HG02938 (cell line): Measurements from ENCODE around the gene FBLN5.
"Not testable (repeated sequence)": the region's sequence is repeated elsewhere in the genome, so short reads cannot be mapped to it uniquely, and the experiment has no call there.

ENCODE experiments used
- ATAC-seq: cut with Tn5 transposase; IDR thresholded peaks from one replicate; pipeline ENCODE4 v1.9.1; 2021; ENCODE audit warnings: mild to moderate bottlenecking, moderate library complexity; ENCODE audit not compliant: unreplicated experiment

FBLN5 gene

DNA sequence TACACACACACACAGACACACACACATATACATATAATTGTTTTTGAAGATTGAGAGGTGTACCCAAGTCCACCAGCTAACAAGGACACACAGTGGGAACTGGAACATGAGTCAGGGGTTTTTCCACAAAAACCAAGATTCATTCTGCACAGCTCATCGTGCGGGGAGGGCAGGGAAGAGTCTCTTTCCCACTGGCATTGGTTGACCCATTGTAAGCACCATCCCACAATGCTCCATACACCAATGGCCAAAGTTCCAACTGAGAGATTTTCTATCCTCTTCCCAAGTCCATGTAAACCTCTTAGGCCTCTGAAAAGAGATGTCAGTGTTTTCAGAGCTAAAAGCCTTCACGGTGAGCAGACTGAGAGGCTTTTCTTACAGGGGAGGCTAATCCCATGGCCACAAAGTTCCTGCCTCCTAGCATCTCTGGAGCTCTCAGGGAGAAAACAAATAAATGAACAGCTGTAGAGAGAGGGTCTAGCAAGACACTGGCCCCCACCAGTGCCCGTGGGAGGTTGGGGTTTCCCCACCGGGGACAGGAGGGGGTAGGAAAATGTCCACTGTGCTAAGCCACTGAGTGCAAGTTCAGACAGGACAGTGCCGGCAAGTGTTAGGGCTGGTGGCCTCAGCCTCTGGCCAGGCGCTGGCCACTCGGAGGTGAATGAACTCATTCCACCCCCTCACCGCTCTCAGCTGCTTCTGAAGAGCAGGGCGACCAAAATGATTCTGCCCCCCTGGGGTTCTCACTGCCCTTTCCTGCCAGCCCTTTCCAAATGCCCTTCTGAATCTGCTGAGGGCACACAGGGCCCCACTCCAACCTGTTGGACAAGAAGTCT lies 58.6 kb downstream of the FBLN5 start:
- no peak for ATAC-seq

DNA sequence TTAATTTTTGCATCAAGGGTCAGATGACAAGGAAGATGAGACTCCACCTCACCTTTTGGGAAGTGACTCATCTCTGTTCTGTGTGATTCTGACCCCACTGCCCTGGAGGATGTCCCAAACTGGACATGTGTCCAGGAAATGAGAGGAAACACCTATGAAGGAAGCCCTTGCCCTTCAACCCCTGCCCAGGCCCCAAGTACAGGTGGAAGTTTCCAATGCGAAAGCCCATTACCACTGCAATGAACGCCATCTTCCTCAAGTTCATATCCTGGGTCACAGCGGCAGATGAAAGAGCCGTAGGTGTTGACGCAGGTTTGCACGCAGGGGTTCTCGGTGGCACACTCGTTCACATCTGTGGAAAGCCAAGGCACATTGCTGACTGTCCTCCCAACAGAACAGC lies 60.5 kb downstream of the FBLN5 start:
- no peak for ATAC-seq

DNA sequence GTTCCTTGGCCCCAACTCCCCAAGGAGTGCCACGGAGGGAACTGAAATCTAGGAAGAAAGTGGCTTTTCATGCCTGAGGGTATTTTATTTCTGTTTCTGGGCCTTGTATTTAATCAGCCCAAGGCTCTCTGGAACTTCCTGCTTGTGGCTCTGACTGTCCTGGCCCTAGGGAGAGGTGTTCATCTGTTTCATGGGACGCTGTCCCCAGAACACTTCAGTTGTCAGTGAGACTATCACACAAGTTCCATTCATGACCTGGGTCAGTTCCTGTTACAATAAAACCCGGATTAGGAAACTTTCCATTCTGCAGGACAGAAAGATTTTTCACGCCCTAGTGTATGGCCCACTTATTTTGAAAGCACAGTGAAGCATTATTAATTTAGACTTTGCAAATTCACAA lies 61.7 kb downstream of the FBLN5 start:
- ATAC-seq = no peak

DNA sequence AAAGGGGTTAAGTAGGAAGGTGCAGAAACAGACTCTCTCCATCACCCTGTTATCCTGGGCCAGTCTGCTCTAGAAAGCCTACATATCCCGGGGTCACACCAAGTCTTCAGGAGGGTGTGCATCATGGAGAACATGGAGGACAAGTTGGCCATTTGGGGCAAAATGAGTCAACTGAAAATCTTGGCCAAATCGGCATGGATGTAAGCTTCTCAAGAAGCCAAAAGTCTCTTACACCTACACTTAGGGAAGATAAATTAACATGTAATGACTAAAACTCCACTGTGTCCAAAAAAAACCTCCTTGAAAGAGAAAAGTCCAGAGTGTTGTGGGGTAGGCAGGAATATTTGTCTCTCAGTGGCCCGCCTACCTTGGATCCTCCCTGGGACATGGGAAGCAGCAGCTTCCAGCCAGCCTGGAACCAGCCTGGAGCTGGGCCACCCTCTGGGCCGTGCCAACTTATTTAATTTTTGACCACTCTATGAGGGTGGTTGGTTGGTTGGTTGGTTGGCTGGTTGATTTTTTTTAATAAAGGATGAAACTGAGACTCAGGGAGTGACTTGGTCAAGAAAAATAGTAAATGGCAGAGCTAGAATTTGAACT lies 62.3 kb downstream of the FBLN5 start:
- ATAC-seq = no peak

DNA sequence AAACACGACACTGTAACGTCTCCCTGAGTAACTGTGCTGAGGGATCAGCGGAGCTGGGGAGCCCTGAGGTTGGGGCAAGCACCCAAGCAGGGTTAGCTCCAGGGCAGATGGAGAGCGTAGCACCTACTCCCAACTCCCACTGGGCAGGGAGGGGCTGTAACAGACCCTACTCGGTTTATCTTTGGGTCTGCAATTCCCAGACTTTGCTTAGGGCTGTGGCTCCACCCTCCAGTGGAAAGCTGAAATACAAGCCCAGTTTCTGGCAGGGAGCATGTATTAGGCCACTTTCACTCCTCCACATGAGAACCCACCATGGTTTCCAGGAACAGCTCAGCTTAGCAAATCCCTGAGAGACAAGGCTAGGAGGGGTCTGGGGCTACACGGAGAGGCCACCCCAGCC lies 62.8 kb downstream of the FBLN5 start:
- no peak for ATAC-seq

DNA sequence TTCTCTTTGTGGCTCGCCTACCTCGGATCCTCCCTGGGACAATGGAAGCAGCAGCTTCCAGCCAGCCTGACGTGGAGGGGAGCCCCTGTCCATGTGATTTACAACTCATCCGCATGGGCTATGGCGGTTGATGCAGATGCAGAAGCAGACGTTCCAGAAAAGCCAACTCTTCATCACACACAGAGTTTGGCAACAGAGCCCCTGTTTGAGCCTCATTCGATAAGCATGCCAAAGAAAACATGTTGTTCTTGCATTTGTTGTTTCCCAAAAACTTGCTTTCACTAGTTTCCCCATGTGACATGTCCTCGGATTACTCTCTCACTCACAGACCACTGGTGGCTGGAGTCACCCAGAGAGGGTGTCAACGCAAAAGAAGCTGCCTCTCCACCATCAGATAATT lies 63.7 kb downstream of the FBLN5 start:
- no peak for ATAC-seq

DNA sequence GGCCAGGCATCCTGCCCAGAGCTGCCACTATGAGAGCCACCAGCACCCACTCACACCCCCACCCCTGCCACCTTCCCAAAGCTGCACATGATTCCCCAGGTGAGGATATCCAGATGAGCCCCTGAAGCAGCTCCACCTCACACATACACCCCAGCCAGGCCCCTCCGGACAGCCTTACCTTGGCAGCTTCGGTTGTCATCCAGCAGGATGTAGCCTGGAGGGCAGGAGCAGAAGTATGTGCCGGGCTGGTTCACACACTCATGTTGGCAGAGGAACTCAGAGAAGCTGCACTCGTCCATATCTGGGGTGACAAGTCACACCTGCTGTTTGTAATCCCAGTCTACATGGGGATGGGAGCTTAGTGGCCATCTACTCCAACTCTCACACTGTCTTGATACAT lies 64.7 kb downstream of the FBLN5 start:
- ATAC-seq = no peak

DNA sequence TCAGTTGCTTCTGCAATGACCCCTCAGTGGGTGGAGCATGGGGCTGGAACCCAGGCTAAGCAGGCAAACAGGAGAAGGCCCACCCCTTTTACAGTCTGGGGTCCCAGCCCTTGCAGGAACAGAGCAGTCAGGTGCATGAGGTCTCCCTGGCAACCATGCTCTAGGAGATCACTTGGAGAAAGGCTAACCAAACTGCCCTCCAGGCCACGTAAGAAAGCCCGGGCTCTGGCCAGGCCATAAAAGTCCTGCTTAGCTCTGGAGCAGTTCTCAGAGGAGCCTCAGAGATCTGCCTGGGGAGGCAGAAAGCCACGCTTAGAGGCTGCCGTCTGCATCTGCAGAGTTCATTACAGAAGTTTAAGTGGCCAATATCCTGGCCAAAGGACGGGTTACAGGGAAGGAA lies 65.1 kb downstream of the FBLN5 start:
- ATAC-seq = no peak

DNA sequence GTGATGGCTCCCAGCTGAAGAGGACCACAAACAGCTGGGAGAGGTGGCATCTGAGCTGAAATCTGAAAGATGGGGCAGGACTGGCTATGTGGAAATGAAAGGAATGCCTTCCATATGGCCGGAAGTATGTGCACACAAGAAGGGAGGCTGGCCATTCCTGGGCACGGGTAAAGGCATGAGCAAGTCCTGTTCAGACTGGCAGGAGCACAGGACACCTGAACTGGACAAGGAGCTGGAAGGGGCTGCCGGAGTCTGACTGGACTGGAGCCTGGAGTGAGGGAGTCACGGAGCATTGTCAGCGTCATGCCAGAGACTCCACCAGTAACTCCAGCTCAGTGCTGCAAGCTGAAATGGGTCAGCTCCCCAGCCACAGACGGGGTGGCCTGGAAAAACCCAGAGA lies 68.3 kb downstream of the FBLN5 start:
- no peak for ATAC-seq

DNA sequence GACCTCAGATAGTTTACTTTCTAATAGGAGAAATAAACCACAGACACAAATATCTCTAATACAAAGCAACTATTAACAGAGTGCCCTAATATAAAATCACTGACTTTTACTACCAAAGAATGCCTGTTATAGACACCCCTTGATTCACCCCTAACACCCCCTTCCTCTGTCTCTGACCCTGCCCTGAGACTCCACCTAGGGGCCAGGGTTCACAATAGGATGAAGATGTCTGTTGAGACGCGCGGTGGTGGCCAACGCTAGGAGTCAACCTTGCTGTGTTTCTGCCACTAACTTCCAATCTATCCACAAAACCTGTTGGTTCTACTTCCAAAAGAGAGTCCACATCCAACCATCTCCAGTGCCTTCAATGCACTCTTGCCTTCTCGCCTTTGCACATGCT lies 69.2 kb downstream of the FBLN5 start:
- no peak for ATAC-seq

DNA sequence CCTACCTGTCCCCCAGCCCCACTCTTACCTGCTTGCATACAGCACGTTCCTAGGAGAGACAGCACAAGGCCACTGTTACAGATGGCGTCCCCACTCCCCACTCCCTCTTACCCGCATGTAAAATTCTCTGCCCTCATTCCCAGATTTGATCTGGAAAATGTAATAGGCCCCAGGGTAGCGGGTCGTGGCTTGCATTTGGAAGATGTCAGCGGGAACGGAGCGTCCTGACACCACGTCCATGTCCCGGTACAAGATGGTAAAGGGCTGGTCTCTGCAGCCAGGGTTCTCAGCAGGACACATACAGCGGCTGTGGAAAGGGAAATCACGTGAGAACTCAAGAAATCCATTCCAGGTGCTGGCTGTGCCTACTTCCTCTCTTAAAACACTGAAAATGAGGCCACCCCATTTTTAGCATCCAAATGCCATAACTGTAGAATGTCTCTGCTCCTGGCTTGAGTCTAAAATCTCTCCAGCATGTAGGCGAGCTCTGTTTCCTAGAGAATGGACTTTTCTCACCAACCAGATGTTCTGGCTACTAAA lies 70.0 kb downstream of the FBLN5 start:
- ATAC-seq = no peak

DNA sequence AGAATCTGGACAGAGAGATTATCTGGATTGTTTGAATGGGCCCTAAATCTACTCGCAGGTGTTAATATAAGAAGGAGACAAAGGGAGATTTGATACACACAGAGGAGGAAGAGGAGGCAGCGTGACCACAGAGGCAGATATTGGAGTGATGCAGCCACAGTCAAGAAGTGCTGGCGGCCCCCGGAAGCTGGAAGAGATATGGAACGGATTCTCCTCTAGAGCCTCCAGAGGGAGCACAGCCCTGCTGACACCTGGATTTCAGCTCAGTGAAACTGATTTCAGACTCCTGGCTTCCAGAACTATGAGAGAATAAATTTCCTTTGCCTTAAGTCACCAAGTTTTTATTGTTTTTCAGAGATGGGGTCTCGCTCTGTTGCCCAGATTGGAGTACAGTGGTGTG lies 71.0 kb downstream of the FBLN5 start:
- ATAC-seq = no peak

DNA sequence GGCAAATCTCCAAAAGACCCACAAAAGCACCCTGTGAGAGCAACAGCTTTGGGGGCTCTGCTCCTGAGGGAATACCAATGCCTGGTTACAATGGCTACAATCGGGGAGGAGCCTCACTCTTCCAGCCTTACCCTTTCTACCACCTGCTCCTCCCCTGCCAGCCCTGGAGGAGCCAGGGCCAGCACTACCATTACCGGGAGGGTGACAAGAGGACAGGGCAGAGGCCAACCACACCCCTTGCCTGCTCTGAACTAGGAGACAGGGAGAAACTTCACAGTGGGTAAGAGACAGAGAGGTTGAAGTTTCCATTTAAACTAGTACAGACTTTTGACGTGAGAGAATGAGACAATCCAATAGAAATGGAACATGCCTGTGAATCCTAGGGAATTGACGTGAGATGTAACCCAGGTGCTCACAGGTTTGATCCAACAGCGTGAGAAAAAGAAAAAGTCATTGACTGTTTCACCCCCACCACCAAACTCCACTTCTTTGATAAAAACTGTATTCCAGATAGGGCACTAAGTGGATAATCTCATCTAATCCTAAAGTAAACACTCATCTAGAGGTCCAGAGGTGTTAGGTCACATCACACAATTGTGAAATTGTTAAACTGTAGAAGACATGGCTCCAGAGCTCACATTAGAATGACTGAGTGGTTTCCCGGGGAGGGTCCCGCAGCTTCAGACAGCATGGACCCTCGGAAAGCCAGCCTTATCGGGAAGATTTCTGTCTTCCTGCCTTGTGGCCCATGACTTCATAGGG lies 71.8 kb downstream of the FBLN5 start:
- ATAC-seq = no peak

DNA sequence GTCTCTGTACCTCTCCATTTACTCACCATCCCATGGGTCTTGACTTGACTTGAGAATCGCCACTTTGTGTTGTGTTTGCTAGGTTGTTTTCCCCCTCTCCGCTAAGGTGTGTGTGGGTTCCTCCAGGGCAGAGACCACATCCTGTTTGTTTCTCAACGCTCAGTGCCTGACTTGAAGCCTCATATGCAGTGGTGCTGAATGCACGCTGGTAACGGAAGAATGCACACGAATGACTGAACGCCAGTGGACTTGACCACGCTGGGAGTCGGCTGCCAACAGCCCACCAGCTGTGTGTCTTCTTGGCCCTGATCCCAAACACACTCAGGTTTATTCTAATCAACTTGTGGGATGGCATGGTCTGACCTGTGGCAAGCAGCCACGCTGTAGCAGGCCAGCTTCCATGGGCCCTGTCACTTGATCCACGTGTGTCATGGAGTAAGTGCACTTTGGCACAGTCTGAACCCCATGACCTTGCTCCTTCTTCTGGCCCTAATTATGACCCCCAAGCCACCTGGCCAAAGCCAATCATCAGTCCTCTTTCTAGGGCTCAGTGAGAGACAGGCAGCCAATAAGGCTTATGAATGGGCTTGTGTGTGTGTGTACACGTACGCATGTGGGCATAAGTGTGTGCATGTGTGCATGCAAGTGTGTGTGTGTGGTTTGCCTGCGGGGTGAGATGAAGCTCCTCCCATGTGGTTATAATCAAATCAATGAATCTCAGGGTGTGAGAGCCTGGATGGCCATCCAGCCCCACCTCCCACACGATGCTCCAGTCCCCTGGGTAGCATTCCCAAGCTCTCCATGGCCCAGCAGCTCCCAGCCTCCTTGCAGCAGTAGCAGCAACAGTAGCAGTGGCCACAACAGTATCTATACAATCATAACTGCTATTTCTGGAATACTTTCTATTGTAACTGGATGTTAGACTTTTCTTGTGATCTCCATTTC lies 73.8 kb downstream of the FBLN5 start:
- peak; percentile 75 for ATAC-seq

DNA sequence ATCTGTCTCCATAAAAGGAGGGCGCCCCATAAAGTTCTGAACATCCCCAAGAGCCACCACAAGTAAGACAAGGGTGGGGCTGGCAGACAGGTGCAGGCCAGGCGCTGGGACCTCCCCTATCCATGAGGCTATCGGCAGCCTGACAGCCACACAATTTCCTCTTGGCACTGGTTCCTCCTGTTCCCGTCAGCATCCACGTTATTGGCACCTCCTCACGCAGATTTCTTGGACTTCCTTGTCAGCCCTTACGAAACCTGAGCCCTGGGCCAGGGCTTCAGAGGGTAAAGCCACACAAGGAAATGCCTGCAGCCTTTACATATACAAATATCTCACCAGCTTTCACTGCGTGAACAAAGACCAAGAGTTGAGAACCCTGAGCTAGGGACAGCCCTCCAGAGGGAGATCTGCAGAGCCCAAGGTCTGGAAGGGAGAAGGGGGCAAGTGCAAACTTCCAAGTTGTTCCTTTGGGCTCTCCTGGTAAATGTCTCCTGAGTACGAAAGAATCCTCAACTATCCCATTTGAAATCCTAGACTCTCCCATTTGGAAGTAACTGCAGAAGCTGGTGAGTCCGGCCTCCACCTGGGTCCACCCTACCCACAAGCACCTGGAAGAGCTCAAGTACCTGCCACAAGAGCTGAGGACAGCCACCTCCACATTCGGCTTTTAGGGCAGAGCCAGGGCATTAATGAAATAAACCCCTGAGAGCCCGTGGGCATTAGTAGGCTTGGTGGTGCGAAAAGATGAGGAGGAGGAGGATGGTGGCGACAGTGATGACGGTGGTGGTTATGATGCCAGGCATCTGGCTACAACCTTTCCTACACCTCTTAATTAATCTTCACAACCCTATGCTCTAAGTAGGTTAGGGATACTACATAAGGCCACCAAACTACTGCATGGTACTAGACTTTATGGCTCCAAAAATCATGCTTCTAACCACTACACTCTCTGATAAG lies 74.7 kb downstream of the FBLN5 start:
- ATAC-seq = peak; percentile 22

DNA sequence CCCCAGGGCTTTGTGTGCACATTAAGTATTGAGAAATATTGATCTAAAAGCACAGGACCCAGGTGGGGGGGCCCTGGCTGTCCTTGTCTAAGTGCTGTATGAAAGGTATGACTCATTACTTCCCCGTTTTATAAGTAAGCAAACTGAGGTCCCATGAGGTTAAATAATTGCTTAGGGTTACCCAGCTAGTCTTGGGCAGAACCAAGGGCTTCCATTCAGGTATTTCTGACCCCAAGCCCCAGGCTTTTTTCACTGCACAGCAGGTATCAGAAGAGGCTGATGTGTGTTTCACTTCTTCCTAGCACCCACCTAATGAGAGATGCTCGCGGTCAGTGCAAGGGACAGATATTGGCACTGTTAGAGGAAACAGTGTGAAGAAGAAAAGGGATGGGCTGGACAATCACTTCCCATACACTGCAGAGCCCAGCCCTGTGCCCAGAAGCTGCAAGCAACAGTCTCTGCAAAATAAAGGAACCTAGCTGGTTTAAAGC lies 75.4 kb downstream of the FBLN5 start:
- ATAC-seq = peak; percentile 46

DNA sequence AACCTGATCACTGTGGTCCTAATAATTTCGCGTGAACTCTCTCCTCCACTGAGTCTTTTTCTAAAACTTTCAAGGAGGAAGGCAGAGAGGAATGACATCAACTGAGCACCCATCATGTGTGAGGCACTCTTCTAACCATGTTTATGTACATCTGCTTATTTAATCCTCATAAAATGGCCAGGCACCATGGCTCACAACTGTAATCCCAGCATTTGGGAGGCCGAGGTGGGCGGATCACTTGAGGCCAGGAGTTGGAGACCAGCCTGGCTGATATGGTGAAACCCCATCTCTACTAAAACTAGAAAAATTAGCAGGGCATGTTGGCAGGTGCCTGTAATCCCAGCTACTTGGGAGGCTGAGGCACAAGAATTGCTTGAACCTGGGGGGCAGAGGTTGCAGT lies 76.1 kb downstream of the FBLN5 start:
- ATAC-seq = not testable (repeated sequence)

DNA sequence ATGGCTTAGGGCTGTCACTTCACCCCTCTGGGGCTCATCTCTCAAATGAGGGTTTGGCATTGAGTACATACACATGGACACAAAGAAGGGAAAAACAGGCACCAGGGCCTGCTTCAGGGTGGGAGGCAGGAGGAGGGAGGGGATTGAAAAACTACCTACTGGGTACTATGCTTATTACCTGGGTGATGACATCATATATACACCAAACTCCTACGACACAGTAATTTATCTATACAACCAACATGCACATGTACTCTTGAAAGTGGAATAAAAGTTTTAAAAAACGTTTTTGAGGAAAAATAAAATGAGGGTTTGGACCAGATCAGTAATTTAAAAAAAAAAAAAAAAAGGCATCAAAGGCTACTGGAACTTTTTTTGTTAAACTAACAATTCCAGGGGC lies 76.6 kb downstream of the FBLN5 start:
- no peak for ATAC-seq

DNA sequence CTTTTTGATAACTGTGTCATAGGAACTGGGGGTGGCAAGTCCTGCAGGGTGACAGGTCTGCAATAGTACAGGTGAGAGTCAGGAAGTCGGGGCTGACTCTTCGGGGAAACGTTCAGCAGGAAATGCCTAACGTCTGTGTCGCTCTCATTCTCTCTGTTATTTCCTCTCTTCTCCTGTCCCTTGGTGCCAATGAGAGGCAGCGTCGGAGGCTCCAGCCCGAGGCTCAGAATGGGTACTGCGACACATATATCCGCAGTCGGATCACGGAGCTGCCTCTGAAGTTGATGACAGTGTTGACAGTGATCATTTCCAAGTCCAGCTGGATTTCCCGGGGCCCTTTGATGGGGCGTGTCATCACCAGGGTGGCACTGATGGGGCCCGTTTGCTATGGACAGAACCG lies 77.5 kb downstream of the FBLN5 start:
- ATAC-seq = no peak
